ENCODE measurements around the gene CAPZB.

DNA sequence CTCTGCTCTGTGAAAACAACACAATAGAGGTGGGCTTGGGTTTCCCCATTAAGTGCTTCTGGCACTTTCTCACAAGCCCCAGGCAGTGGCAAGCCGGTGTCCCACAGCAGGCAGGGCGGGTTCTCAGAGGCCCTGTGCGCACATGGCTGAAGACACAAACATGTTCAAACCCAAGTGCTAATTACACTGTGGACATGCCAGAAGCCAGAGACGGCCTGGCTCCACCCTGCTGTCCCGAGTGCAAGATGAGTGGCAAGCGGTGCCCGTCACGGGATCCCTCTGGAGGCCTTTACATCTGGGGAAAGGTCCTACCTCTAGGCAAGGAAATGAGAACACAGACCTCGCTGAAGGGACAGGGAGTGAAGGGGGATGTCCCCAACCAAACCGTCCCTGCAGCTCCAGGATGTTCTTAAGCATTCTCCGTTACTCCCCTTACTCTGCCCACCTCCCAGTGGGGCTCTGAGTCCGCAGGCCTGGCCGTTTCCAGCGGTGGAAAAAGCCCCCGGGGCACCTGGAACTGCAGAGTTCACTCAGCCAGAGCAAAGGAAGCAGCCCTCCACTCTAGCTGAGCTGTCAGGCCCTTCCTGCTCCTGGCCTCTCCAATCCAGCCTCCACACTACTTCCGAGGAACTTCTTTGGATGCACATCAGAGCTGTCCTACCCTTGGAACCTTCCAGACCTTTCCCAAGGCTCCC is 115.8 kb downstream of the CAPZB start:
- TF ChIP-seq, protein P1, sequence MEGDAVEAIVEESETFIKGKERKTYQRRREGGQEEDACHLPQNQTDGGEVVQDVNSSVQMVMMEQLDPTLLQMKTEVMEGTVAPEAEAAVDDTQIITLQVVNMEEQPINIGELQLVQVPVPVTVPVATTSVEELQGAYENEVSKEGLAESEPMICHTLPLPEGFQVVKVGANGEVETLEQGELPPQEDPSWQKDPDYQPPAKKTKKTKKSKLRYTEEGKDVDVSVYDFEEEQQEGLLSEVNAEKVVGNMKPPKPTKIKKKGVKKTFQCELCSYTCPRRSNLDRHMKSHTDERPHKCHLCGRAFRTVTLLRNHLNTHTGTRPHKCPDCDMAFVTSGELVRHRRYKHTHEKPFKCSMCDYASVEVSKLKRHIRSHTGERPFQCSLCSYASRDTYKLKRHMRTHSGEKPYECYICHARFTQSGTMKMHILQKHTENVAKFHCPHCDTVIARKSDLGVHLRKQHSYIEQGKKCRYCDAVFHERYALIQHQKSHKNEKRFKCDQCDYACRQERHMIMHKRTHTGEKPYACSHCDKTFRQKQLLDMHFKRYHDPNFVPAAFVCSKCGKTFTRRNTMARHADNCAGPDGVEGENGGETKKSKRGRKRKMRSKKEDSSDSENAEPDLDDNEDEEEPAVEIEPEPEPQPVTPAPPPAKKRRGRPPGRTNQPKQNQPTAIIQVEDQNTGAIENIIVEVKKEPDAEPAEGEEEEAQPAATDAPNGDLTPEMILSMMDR (IDR thresholded peaks at IDR 0.05) = no peak
- no peak for TF ChIP-seq POLR2A (IDR thresholded peaks at IDR 0.05)
- TF ChIP-seq EP300 (IDR thresholded peaks at IDR 0.05; ENCODE audit: low read depth) = no peak

Data from transverse colon (tissue), 3 donors.